ENCODE data around the gene CST3.

DNA sequence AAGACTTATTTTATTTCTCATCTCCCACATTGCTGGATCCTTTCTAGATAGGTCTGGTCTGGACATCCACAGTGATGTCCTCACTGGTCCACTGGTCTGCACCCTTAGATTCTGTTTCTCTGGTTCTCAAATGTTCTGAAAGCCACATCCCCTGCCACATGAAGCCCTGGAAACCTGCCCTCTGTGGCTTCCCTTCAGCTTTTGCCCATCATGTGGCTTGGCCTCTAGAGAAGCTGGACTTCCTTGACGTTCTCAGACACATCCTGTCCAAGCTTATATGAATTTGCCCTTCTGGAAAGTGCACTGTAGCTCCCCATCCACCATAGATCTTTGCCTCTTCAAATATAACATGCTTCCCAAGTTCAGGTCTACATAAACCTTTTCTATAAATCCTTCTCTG, 32.6 kb upstream of the CST3 start:
- TF ChIP-seq, protein P1, sequence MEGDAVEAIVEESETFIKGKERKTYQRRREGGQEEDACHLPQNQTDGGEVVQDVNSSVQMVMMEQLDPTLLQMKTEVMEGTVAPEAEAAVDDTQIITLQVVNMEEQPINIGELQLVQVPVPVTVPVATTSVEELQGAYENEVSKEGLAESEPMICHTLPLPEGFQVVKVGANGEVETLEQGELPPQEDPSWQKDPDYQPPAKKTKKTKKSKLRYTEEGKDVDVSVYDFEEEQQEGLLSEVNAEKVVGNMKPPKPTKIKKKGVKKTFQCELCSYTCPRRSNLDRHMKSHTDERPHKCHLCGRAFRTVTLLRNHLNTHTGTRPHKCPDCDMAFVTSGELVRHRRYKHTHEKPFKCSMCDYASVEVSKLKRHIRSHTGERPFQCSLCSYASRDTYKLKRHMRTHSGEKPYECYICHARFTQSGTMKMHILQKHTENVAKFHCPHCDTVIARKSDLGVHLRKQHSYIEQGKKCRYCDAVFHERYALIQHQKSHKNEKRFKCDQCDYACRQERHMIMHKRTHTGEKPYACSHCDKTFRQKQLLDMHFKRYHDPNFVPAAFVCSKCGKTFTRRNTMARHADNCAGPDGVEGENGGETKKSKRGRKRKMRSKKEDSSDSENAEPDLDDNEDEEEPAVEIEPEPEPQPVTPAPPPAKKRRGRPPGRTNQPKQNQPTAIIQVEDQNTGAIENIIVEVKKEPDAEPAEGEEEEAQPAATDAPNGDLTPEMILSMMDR (IDR thresholded peaks at IDR 0.05; ENCODE audit: low read length): no peak
- no peak for TF ChIP-seq EZH2phosphoT487 (IDR thresholded peaks at IDR 0.05; ENCODE audit: low read length)
- no peak for TF ChIP-seq EZH2 (optimal IDR thresholded peaks at IDR 0.05; ENCODE audit: low read depth, low read length)

Data from MM.1S (cell line).